Smooth muscle cell (in vitro differentiated cells): Measurements from ENCODE around the gene CMKLR1. TPM values are rescaled to one million over a fixed set of nuclear protein-coding genes. Genes with fewer than 3 reads are reported as not detected.

Experiments used
- DNase-seq: peaks from one replicate; lab custom pipeline; 2025; ENCODE audit not compliant: unreplicated experiment; lab: John Stamatoyannopoulos, UW
- H2AFZ ChIP-seq: fragments of 200-600 bp; sonication (generic); 2 replicates; pipeline ENCODE4 v1.6.0; 2016; ENCODE audit warnings: antibody characterized with exemption, low read depth, mild to moderate bottlenecking
- H3F3A ChIP-seq: fragments of 200-600 bp; sonication (generic); 2 replicates; pipeline ENCODE4 v1.6.0; 2017; ENCODE audit warnings: antibody characterized with exemption, low read depth
- H3K27ac ChIP-seq: fragments of 200-600 bp; sonication (generic); 2 replicates; pipeline ENCODE4 v1.5.1; 2016; ENCODE audit warnings: low read depth, mild to moderate bottlenecking
- H3K27me3 ChIP-seq: fragments of 200-600 bp; sonication (generic); 2 replicates; pipeline ENCODE4 v1.6.1; 2016; ENCODE audit warnings: low read depth, mild to moderate bottlenecking
- H3K36me3 ChIP-seq: fragments of 200-600 bp; sonication (generic); 2 replicates; pipeline ENCODE4 v1.5.1; 2016; ENCODE audit warnings: low read depth
- H3K4me1 ChIP-seq: fragments of 200-600 bp; sonication (generic); 2 replicates; pipeline ENCODE4 v1.5.1; 2016; ENCODE audit warnings: low read depth
- H3K4me2 ChIP-seq: fragments of 200-600 bp; sonication (generic); 2 replicates; pipeline ENCODE4 v1.6.0; 2016; ENCODE audit warnings: mild to moderate bottlenecking
- H3K4me3 ChIP-seq: fragments of 200-600 bp; sonication (generic); 2 replicates; pipeline ENCODE4 v1.5.1; 2016; ENCODE audit warnings: mild to moderate bottlenecking
- H3K79me2 ChIP-seq: fragments of 200-600 bp; sonication (generic); 2 replicates; pipeline ENCODE4 v1.6.0; 2016; ENCODE audit warnings: low read depth, mild to moderate bottlenecking
- H3K9ac ChIP-seq: fragments of 200-600 bp; sonication (generic); 2 replicates; pipeline ENCODE4 v1.6.0; 2016; ENCODE audit warnings: low read depth
- H3K9me3 ChIP-seq: fragments of 200-600 bp; sonication (generic); replicated peaks from 2 replicates; pipeline ENCODE4 v1.5.1; 2016; ENCODE audit warnings: low read depth
- H4K20me1 ChIP-seq: fragments of 200-600 bp; sonication (generic); 2 replicates; pipeline ENCODE4 v1.6.0; 2016; ENCODE audit warnings: low read depth
- WGBS: methylation state at CpG from one replicate; pipeline ENCODE4 v1.1.7; 2016; ENCODE audit warnings: low lambda C conversion rate; 5-methylcytosine and 5-hydroxymethylcytosine counted together
- polyA plus RNA-seq: library from polyadenylated mRNA; unstranded; fragments of >200 nt; fragmentation: Nextera tagmentation; extraction: Ambion mirVana; gene quantifications from 2 replicates; pipeline ENCODE4 v1.2.1, GENCODE V29; 2016
- total RNA-seq: library from RNA; depleted of rRNA; stranded (reverse); fragments of >200 nt; gene quantifications from 2 replicates; pipeline ENCODE4 v1.2.3, GENCODE V29; 2014
- TF ChIP-seq, protein P1 (sequence below): fragments of 200-600 bp; sonication (generic); IDR thresholded peaks from 2 replicates; pipeline ENCODE4 v1.5.1; 2017; ENCODE audit warnings: borderline replicate concordance, mild to moderate bottlenecking, antibody characterized with exemption; ENCODE audit not compliant: insufficient read depth, poor library complexity, severe bottlenecking

Gene CMKLR1
- total and polyA plus RNA-seq, 2 experiments from 2014 or later: 179 to 294 TPM

DNA sequence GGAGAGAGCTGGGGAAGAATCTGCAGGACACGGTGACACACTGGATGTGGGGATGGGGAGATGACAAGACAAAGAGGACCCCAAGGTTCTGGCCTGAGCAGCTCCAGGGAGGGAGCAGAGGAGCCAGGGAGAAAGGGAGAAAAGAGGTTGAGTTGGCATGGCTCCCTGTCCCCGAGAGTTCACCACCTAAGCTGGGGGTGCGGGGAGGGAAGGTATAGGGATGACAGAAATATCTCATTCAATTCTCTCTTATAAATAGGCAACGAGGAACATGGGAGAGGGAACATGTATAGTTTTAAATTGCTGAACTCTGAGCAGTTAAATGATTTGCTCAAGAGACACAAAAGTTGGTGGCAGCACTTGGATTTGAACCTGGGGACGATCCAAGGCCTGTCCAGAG, 85.1 kb downstream of the CMKLR1 start:
- Histone ChIP-seq H3K9me3 (no peaks in the 10 kb centered on the region), H3K36me3 (no peaks in the 10 kb centered on the region), H2AFZ (no peak overlapping the region), H3K4me3 (no peak overlapping the region), H3K27me3 (no peaks in the 10 kb centered on the region), H3F3A (no peaks in the 10 kb centered on the region), H4K20me1 (no peaks in the 10 kb centered on the region), H3K4me2 (no peak overlapping the region), H3K4me1 (peaks cover 9% of the 10 kb centered on the region), H3K27ac (no peak overlapping the region), H3K79me2 (no peaks in the 10 kb centered on the region), H3K9ac (no peak overlapping the region)
- TF ChIP-seq, protein P1, sequence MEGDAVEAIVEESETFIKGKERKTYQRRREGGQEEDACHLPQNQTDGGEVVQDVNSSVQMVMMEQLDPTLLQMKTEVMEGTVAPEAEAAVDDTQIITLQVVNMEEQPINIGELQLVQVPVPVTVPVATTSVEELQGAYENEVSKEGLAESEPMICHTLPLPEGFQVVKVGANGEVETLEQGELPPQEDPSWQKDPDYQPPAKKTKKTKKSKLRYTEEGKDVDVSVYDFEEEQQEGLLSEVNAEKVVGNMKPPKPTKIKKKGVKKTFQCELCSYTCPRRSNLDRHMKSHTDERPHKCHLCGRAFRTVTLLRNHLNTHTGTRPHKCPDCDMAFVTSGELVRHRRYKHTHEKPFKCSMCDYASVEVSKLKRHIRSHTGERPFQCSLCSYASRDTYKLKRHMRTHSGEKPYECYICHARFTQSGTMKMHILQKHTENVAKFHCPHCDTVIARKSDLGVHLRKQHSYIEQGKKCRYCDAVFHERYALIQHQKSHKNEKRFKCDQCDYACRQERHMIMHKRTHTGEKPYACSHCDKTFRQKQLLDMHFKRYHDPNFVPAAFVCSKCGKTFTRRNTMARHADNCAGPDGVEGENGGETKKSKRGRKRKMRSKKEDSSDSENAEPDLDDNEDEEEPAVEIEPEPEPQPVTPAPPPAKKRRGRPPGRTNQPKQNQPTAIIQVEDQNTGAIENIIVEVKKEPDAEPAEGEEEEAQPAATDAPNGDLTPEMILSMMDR: no peak
- DNase-seq: no peak
- WGBS: 75% methylated on average over 5 of the region's 5 CpGs

- Histone ChIP-seq H3F3A (no peaks in the 10 kb centered on the region), H3K9me3 (no peaks in the 10 kb centered on the region), H3K27me3 (no peaks in the 10 kb centered on the region), H3K4me2 (no peak overlapping the region), H2AFZ (no peak overlapping the region), H3K9ac (no peak overlapping the region), H3K4me3 (no peak overlapping the region), H3K36me3 (no peaks in the 10 kb centered on the region), H3K79me2 (no peaks in the 10 kb centered on the region), H3K4me1 (peaks cover 9% of the 10 kb centered on the region), H3K27ac (no peak overlapping the region), H4K20me1 (no peaks in the 10 kb centered on the region)
- TF ChIP-seq, protein P1: no peak
- WGBS: 15% methylated on average over 3 of the region's 4 CpGs
- DNase-seq: no peak
Observed at GRCh38 chr12:108253540-108253939, 85.6 kb downstream of the CMKLR1 start.

DNA sequence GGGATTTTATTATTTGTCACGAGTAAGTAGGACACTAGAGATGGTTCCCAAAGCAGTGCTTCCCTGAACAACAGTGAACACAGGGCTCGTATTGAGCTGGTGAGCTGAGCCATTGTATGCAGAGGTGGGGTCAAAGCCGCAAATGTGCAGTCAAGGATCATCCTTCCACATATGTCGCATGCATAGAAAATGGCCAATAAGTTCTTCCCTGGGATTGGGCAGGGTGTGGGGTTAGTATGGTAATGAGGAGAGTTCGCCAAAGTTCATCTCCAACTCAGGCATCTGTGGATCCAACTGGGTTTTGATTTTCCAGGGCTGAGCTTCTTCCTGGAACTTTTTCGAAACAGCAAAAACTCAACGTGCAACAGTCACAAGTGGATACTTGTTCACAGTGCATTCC, 86.6 kb downstream of the CMKLR1 start:
- no peaks in the 10 kb centered on the region for H3K79me2 ChIP-seq
- no peaks in the 10 kb centered on the region for H3F3A ChIP-seq
- H2AFZ ChIP-seq: no peak overlapping the region
- peaks cover 9% of the 10 kb centered on the region for H3K4me1 ChIP-seq
- no peak overlapping the region for H3K4me3 ChIP-seq
- H3K9ac ChIP-seq: no peak overlapping the region
- H4K20me1 ChIP-seq: no peaks in the 10 kb centered on the region
- TF ChIP-seq, protein P1: no peak
- no peaks in the 10 kb centered on the region for H3K9me3 ChIP-seq
- WGBS: 91% methylated on average over 7 of the region's 7 CpGs
- no peak for DNase-seq
- H3K27ac ChIP-seq: no peak overlapping the region
- H3K4me2 ChIP-seq: no peak overlapping the region
- no peaks in the 10 kb centered on the region for H3K36me3 ChIP-seq
- H3K27me3 ChIP-seq: no peaks in the 10 kb centered on the region

DNA sequence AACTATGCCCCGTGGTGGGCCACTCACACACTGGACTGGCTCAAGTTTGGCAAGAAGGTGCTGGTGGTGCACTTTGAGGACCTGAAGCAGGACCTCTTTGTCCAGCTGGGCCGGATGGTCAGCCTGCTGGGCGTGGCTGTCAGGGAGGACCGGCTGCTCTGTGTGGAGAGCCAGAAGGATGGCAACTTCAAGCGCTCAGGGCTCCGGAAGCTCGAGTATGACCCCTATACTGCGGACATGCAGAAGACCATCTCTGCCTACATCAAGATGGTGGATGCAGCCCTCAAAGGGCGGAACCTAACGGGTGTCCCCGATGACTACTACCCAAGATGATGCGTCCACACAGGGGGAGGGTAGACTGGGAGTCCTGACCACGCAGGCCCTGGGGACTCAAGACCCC, 91.1 kb downstream of the CMKLR1 start:
- Histone ChIP-seq H3K4me1 (peaks cover 4% of the 10 kb centered on the region), H2AFZ (no peak overlapping the region), H3K36me3 (no peaks in the 10 kb centered on the region), H3K9me3 (no peaks in the 10 kb centered on the region), H3K27me3 (no peaks in the 10 kb centered on the region), H4K20me1 (no peaks in the 10 kb centered on the region), H3K79me2 (no peaks in the 10 kb centered on the region), H3K4me3 (no peak overlapping the region), H3K27ac (no peak overlapping the region), H3K4me2 (no peak overlapping the region), H3K9ac (no peak overlapping the region), H3F3A (no peaks in the 10 kb centered on the region)
- DNase-seq: no peak
- 95% methylated on average over 10 of the region's 13 CpGs for WGBS
- TF ChIP-seq, protein P1: no peak
